ENCODE measurements around the gene EPM2A. TPM values are rescaled to one million over a fixed set of nuclear protein-coding genes. Genes with fewer than 3 reads are reported as not detected.

The EPM2A gene
- total RNA-seq, 1 experiment from 2014 or later: 5.7 TPM

DNA sequence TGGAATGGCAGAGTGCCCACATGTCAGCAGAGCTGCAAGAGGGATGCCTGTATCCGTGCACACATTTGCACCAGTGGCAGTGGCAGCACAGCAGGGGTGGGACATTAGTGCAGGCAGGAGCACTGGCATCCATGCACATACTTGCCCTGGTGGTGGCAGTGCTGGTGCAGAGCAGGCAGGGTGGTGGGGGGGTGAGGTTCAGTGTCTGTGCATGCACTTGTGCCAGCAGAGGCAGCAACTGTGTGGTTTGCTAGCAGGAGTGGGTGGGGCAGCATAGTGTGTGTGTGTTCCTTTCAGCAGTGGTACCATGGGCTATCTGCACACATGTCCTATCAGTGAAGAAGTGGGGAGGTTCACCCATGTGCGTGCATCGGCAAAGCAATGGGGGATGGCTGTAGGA is 151.6 kb downstream of the EPM2A start:
- ChIA-PET POLR2A (no interaction called here), CTCF (no interaction called here)
- Histone ChIP-seq H3K27me3 (ENCODE audit: control insufficient read depth, insufficient read depth, low read length) (no peaks in the 10 kb centered on the region), H3K4me1 (ENCODE audit: control insufficient read depth, insufficient read depth, low read length) (no peaks in the 10 kb centered on the region), H3K9me3 (ENCODE audit: control insufficient read depth, insufficient read depth, low read depth, low read length) (no peaks in the 10 kb centered on the region; the same call in 1 of the 2 replicates), H3K4me3 (ENCODE audit: low read depth in 2 of 2, low read length in 2 of 2) (no peak overlapping the region), H3K27ac (ENCODE audit: low read length) (no peak overlapping the region), H3K36me3 (ENCODE audit: control insufficient read depth, insufficient read depth, low read length) (no peaks in the 10 kb centered on the region)
- intact Hi-C loops (cut with micrococcal nuclease; ENCODE audit: unreplicated experiment): no loop called here
- no peak for ATAC-seq
- no TSS peak for BruUV-seq (replicated peaks)
- DNase-seq (ENCODE audit: low read depth, low spot score): no peak
- TF ChIP-seq SIN3A (IDR thresholded peaks at IDR 0.05; ENCODE audit: borderline replicate concordance, insufficient read depth, low read depth, low read length) (no peak), POLR2AphosphoS5 (IDR thresholded peaks at IDR 0.05; ENCODE audit: low read depth, low read length) (no peak), TCF7L2 (IDR thresholded peaks at IDR 0.05; ENCODE audit: low read depth, low read length) (no peak)
- TF ChIP-seq, protein P1, sequence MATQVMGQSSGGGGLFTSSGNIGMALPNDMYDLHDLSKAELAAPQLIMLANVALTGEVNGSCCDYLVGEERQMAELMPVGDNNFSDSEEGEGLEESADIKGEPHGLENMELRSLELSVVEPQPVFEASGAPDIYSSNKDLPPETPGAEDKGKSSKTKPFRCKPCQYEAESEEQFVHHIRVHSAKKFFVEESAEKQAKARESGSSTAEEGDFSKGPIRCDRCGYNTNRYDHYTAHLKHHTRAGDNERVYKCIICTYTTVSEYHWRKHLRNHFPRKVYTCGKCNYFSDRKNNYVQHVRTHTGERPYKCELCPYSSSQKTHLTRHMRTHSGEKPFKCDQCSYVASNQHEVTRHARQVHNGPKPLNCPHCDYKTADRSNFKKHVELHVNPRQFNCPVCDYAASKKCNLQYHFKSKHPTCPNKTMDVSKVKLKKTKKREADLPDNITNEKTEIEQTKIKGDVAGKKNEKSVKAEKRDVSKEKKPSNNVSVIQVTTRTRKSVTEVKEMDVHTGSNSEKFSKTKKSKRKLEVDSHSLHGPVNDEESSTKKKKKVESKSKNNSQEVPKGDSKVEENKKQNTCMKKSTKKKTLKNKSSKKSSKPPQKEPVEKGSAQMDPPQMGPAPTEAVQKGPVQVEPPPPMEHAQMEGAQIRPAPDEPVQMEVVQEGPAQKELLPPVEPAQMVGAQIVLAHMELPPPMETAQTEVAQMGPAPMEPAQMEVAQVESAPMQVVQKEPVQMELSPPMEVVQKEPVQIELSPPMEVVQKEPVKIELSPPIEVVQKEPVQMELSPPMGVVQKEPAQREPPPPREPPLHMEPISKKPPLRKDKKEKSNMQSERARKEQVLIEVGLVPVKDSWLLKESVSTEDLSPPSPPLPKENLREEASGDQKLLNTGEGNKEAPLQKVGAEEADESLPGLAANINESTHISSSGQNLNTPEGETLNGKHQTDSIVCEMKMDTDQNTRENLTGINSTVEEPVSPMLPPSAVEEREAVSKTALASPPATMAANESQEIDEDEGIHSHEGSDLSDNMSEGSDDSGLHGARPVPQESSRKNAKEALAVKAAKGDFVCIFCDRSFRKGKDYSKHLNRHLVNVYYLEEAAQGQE (IDR thresholded peaks at IDR 0.05; ENCODE audit: insufficient read depth in 1 of 2, low read depth in 2 of 2, low read length in 1 of 2): no peak
- TF ChIP-seq, protein P2, sequence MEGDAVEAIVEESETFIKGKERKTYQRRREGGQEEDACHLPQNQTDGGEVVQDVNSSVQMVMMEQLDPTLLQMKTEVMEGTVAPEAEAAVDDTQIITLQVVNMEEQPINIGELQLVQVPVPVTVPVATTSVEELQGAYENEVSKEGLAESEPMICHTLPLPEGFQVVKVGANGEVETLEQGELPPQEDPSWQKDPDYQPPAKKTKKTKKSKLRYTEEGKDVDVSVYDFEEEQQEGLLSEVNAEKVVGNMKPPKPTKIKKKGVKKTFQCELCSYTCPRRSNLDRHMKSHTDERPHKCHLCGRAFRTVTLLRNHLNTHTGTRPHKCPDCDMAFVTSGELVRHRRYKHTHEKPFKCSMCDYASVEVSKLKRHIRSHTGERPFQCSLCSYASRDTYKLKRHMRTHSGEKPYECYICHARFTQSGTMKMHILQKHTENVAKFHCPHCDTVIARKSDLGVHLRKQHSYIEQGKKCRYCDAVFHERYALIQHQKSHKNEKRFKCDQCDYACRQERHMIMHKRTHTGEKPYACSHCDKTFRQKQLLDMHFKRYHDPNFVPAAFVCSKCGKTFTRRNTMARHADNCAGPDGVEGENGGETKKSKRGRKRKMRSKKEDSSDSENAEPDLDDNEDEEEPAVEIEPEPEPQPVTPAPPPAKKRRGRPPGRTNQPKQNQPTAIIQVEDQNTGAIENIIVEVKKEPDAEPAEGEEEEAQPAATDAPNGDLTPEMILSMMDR (IDR thresholded peaks at IDR 0.05): no peak
- in situ Hi-C loops (cut with HindIII; ENCODE audit: low pct_unique_long_range_greater_than_20kb, low sequenced_read_pairs): no loop called here

Other genes with a start within 250 kb of the EPM2A start
- 9.5 TPM for gene FBXO30, start 79.3 kb upstream of the EPM2A start, total RNA-seq (2021; ENCODE audit: unreplicated experiment)
- gene SHPRH, start 228.8 kb upstream of the EPM2A start, total RNA-seq (2021; ENCODE audit: unreplicated experiment): 14.5 TPM